HepG2 (cell line): ENCODE measurements around the gene CPZ. TPM values are rescaled to one million over a fixed set of nuclear protein-coding genes. Genes with fewer than 3 reads are reported as not detected.

ENCODE experiments used
- BCLAF1 ChIP-seq: fragments of 450-650 bp; IDR thresholded peaks from 2 replicates; pipeline ENCODE4 v1.6.1; 2017; ENCODE audit warnings: mild to moderate bottlenecking
- CC2D1A ChIP-seq: sonication (generic); formaldehyde crosslinking; IDR thresholded peaks from 2 replicates; pipeline ENCODE4 v1.8.1; 2023; ENCODE audit warnings: mild to moderate bottlenecking, missing genetic modification reagents
- CCDC6 ChIP-seq: sonication (generic); formaldehyde crosslinking; IDR thresholded peaks from 2 replicates; pipeline ENCODE4 v1.8.1; 2022; ENCODE audit warnings: mild to moderate bottlenecking, missing genetic modification reagents, moderate library complexity
- DMTF1 ChIP-seq: sonication (generic); formaldehyde crosslinking; IDR thresholded peaks from 2 replicates; pipeline ENCODE4 v1.4.0; 2020; ENCODE audit warnings: mild to moderate bottlenecking, missing genetic modification reagents
- HNRNPLL ChIP-seq: fragments of 200-400 bp; formaldehyde crosslinking; IDR thresholded peaks from 2 replicates; pipeline ENCODE4 v1.6.1; 2017; ENCODE audit warnings: mild to moderate bottlenecking, low read depth, low read length; ENCODE audit not compliant: poor library complexity, severe bottlenecking
- KDM1A ChIP-seq: IDR thresholded peaks from 2 replicates; pipeline ENCODE4 v1.6.1; 2016; ENCODE audit warnings: missing compliant biosample characterization
- KDM5B ChIP-seq: sonication (generic); formaldehyde crosslinking; IDR thresholded peaks from 2 replicates; pipeline ENCODE4 v1.4.0; 2020; ENCODE audit warnings: missing genetic modification reagents, mild to moderate bottlenecking, borderline replicate concordance
- LRRFIP1 ChIP-seq: sonication (generic); formaldehyde crosslinking; conservative IDR thresholded peaks from 2 replicates; pipeline ENCODE4 v1.4.0; 2020; ENCODE audit warnings: missing genetic modification reagents
- PBX3 ChIP-seq: sonication (generic); formaldehyde crosslinking; IDR thresholded peaks from 2 replicates; pipeline ENCODE4 v1.8.1; 2023; ENCODE audit warnings: missing genetic modification reagents, inconsistent platforms, borderline replicate concordance
- SSRP1 ChIP-seq: IDR thresholded peaks from 2 replicates; pipeline ENCODE4 v1.6.1; 2016; ENCODE audit warnings: control low read depth
- ZEB1 ChIP-seq: IDR thresholded peaks from 2 replicates; pipeline ENCODE4 v1.6.1; 2012; ENCODE audit warnings: mild to moderate bottlenecking, low read depth, inconsistent platforms; ENCODE audit not compliant: insufficient replicate concordance
- ZFX ChIP-seq: sonication (generic); formaldehyde crosslinking; IDR thresholded peaks from 2 replicates; pipeline ENCODE4 v1.4.0; 2020; ENCODE audit warnings: mild to moderate bottlenecking, low read depth, missing genetic modification reagents, moderate library complexity
- ZNF225 ChIP-seq: sonication (generic); formaldehyde crosslinking; IDR thresholded peaks from 2 replicates; pipeline ENCODE4 v1.4.0; 2020; ENCODE audit warnings: mild to moderate bottlenecking, missing genetic modification reagents
- ZNF564 ChIP-seq: sonication (generic); formaldehyde crosslinking; IDR thresholded peaks from 2 replicates; pipeline ENCODE4 v1.8.1; 2023; ENCODE audit warnings: mild to moderate bottlenecking, missing genetic modification reagents
- ZNF782 ChIP-seq: sonication (generic); formaldehyde crosslinking; IDR thresholded peaks from 2 replicates; pipeline ENCODE4 v1.4.0; 2020; ENCODE audit warnings: missing genetic modification reagents, mild to moderate bottlenecking, borderline replicate concordance
- ZNF784 ChIP-seq: sonication (generic); formaldehyde crosslinking; IDR thresholded peaks from 2 replicates; pipeline ENCODE4 v1.5.1; 2020; ENCODE audit warnings: missing genetic modification reagents, mild to moderate bottlenecking, borderline replicate concordance
- ZNF839 ChIP-seq: sonication (generic); formaldehyde crosslinking; IDR thresholded peaks from 2 replicates; pipeline ENCODE4 v1.4.0; 2020; ENCODE audit warnings: missing genetic modification reagents, mild to moderate bottlenecking, borderline replicate concordance
- ZNF883 ChIP-seq: sonication (generic); formaldehyde crosslinking; IDR thresholded peaks from 2 replicates; pipeline ENCODE4 v1.5.1; 2020; ENCODE audit warnings: mild to moderate bottlenecking, missing genetic modification reagents; ENCODE audit errors: not compliant biosample characterization
- ZSCAN25 ChIP-seq: sonication (generic); formaldehyde crosslinking; IDR thresholded peaks from 2 replicates; pipeline ENCODE4 v1.8.0; 2022; ENCODE audit warnings: mild to moderate bottlenecking, missing genetic modification reagents
- polyA plus RNA-seq, 8 experiments: library from polyadenylated mRNA; depleted of rRNA in 3 of 8; stranded (reverse) in 7 of 8; unstranded in 1 of 8; fragments of >200 nt; fragmentation: Illumina TruSeq in 4 of 8; extraction: Trizol in 4 of 8; gene quantifications; 2 replicates each; pipeline versions ENCODE4 v1.2.1 to v1.2.3, GENCODE V29; 2011 to 2016; ENCODE audit warnings: low read depth in 4 of 8, missing spikeins in 1 of 8, mixed read lengths in 1 of 8; ENCODE audit not compliant: insufficient read depth in 1 of 8
- total RNA-seq, 5 experiments: library from RNA; depleted of rRNA; stranded (reverse); fragments of >200 nt; fragmentation: Illumina TruSeq; extraction: Trizol; gene quantifications; 2 replicates each; pipeline ENCODE4 v1.2.3, GENCODE V29; 2016; ENCODE audit warnings: low read depth in 1 of 5

Gene CPZ
- total and polyA plus RNA-seq, 2 of the 13 experiments (the other 11 are each of a cell fraction or from before 2014, with no cell fraction given), result 0.58 to 0.61 TPM

GRCh38 chr4:8580321-8581093, 12.1 kb upstream of the CPZ start, which contains the start of gene GPR78 (continued):
- TF ChIP-seq ZNF784, result no peak
- TF ChIP-seq ZNF883 (CRISPR knock-in tag), result peak; percentile 68
- TF ChIP-seq ZNF782, result no peak
- TF ChIP-seq ZNF225 (CRISPR knock-in tag), result no peak
- no peak for TF ChIP-seq ZEB1
- TF ChIP-seq ZFX (CRISPR knock-in tag), result no peak
- peak; percentile 67 for TF ChIP-seq HNRNPLL
- TF ChIP-seq KDM1A, result no peak
- TF ChIP-seq ZNF564, result no peak
- peak; percentile 51; the same call in 1 of the 2 replicates for TF ChIP-seq CCDC6
- TF ChIP-seq KDM5B (CRISPR knock-in tag), result peak; percentile 60; the same call in 1 of the 2 replicates
- no peak for TF ChIP-seq ZSCAN25
- TF ChIP-seq PBX3 (CRISPR knock-in tag), result no peak
- no peak for TF ChIP-seq CC2D1A (CRISPR knock-in tag)
- TF ChIP-seq ZNF839, result no peak
- no peak for TF ChIP-seq SSRP1 (CRISPR knock-in tag)
- TF ChIP-seq BCLAF1, result no peak
- TF ChIP-seq DMTF1, result no peak
- TF ChIP-seq LRRFIP1 (CRISPR knock-in tag), result 0 out of 2 replicates have a peak, but pooled peaks have one; percentile 56
